Activated CD8-positive, alpha-beta T cell treated with anti-CD3 and anti-CD28 coated beads for 36 hours (primary cell): ENCODE results near the gene SNX27. TPM values are rescaled to one million over a fixed set of nuclear protein-coding genes. Genes with fewer than 3 reads are reported as not detected.

Experiments used
- ATAC-seq: fragments of 200-7000 bp; cut with Tn5 transposase; one replicate; pipeline ENCODE4 v1.10.0; 2021; ENCODE audit warnings: mild to moderate bottlenecking, moderate library complexity
- CTCF ChIA-PET: fragments of 350-600 bp; sonication (Branson Sonifier 250); formaldehyde crosslinking; loops from one replicate; lab custom pipeline; 2021; ENCODE audit warnings: antibody characterized with exemption; lab: Charles Lee
- POLR2A ChIA-PET: fragments of 350-600 bp; sonication (Branson Sonifier 250); formaldehyde crosslinking; loops from one replicate; lab custom pipeline; 2021; ENCODE audit warnings: antibody characterized with exemption; lab: Charles Lee
- DNase-seq: peaks from one replicate; pipeline ENCODE4 v3.0.0-alpha.2; 2020
- H3K27ac Mint-ChIP-seq: one replicate; pipeline ENCODE4 v1.8.0; 2021; ENCODE audit warnings: mild to moderate bottlenecking, mixed read lengths
- H3K27me3 Mint-ChIP-seq: one replicate; pipeline ENCODE4 v1.8.0; 2021; ENCODE audit warnings: mixed read lengths
- H3K36me3 Mint-ChIP-seq: one replicate; pipeline ENCODE4 v1.8.0; 2021; ENCODE audit warnings: low read depth, mixed read lengths
- H3K4me1 Mint-ChIP-seq: one replicate; pipeline ENCODE4 v1.8.0; 2021; ENCODE audit warnings: low read depth, mixed read lengths
- H3K4me3 Mint-ChIP-seq: one replicate; pipeline ENCODE4 v1.8.0; 2021; ENCODE audit warnings: mild to moderate bottlenecking, moderate library complexity, mixed read lengths
- H3K9me3 Mint-ChIP-seq: one replicate; pipeline ENCODE4 v1.8.0; 2021; ENCODE audit warnings: mixed read lengths
- CTCF ChIP-seq: fragments of 200-600 bp; IDR thresholded peaks from one replicate; pipeline ENCODE4 v1.8.0; 2022; ENCODE audit warnings: antibody characterized with exemption, mild to moderate bottlenecking
- intact Hi-C: fragments of 100-400 bp; cut with micrococcal nuclease; formaldehyde crosslinking; loops from one replicate; pipeline ENCODE4 v1.10.0; 2022
- total RNA-seq, 2 experiments: library from RNA; stranded (reverse); gene quantifications; one replicate each; pipeline ENCODE4 v1.2.3, GENCODE V29; 2021

SNX27 gene
- total RNA-seq, 2 experiments from 2014 or later = 27.2 to 29.5 TPM

GRCh38 chr1:151584780-151585179 lies 27.1 kb upstream of the SNX27 start:
- no peaks in the 10 kb centered on the region for H3K27me3 Mint-ChIP-seq
- ATAC-seq (no peak), DNase-seq (no peak)
- no peak for TF ChIP-seq CTCF
- ChIA-PET CTCF (no interaction called here), POLR2A (no interaction called here)
- no peak overlapping the region for H3K4me3 Mint-ChIP-seq
- no peaks in the 10 kb centered on the region for H3K4me1 Mint-ChIP-seq
- no peaks in the 10 kb centered on the region for H3K9me3 Mint-ChIP-seq
- intact Hi-C loops = no loop called here
- no peaks in the 10 kb centered on the region for H3K36me3 Mint-ChIP-seq
- no peak overlapping the region for H3K27ac Mint-ChIP-seq

- H3K27me3 Mint-ChIP-seq = peaks cover 2% of the 10 kb centered on the region
- CTCF ChIA-PET = interaction anchor here (1.2 kb wide), 1 partner anchor 9 kb away, joined by 6 read pairs; no protein-coding TSS in a partner anchor
- TF ChIP-seq CTCF = no peak
- POLR2A ChIA-PET = no interaction called here
- no peak overlapping the region for H3K27ac Mint-ChIP-seq
- no peak overlapping the region for H3K4me3 Mint-ChIP-seq
- intact Hi-C loops = no loop called here
- DNase-seq (no peak), ATAC-seq (no peak)
- H3K4me1 Mint-ChIP-seq = no peaks in the 10 kb centered on the region
- no peaks in the 10 kb centered on the region for H3K36me3 Mint-ChIP-seq
- H3K9me3 Mint-ChIP-seq = peaks cover under 1% of the 10 kb centered on the region
Observed at GRCh38 chr1:151585622-151586021, 26.2 kb upstream of the SNX27 start.

- no peak overlapping the region for H3K27ac Mint-ChIP-seq
- H3K9me3 Mint-ChIP-seq = peaks cover 6% of the 10 kb centered on the region
- DNase-seq (no peak), ATAC-seq (no peak)
- H3K36me3 Mint-ChIP-seq = no peaks in the 10 kb centered on the region
- ChIA-PET POLR2A (no interaction called here), CTCF (no interaction called here)
- H3K27me3 Mint-ChIP-seq = peaks cover 7% of the 10 kb centered on the region
- no peak for TF ChIP-seq CTCF
- peaks cover 6% of the 10 kb centered on the region for H3K4me1 Mint-ChIP-seq
- intact Hi-C loops = loop anchor here (5.0 to 10.0 kb wide), 2 partner anchors 146 to 244 kb away; partner anchors contain the start of genes C2CD4D and RORC
- H3K4me3 Mint-ChIP-seq = no peak overlapping the region
Observed at GRCh38 chr1:151590961-151591360, 20.9 kb upstream of the SNX27 start.

GRCh38 chr1:151593730-151594129 lies 18.1 kb upstream of the SNX27 start:
- intact Hi-C loops = loop anchor here (5.0 to 10.0 kb wide), 2 partner anchors 144 to 241 kb away; partner anchors contain the start of genes C2CD4D and RORC
- POLR2A ChIA-PET = no interaction called here
- CTCF ChIA-PET = interaction anchor here (0.6 to 4.6 kb wide), 71 partner anchors 8 to 407 kb away, joined by 3 to 34 read pairs (median 4); partner anchors contain the start of genes RFX5, RIIAD1, THEM5 and TUFT1
- H3K4me1 Mint-ChIP-seq = peaks cover 6% of the 10 kb centered on the region
- H3K36me3 Mint-ChIP-seq = no peaks in the 10 kb centered on the region
- H3K9me3 Mint-ChIP-seq = peaks cover 6% of the 10 kb centered on the region
- no peak for TF ChIP-seq CTCF
- peak; percentile 42 for ATAC-seq
- peaks cover 7% of the 10 kb centered on the region for H3K27me3 Mint-ChIP-seq
- peak overlapping the region; percentile 49 for H3K4me3 Mint-ChIP-seq
- no peak for DNase-seq
- no peak overlapping the region for H3K27ac Mint-ChIP-seq

GRCh38 chr1:151594143-151594625 lies 17.7 kb upstream of the SNX27 start:
- Mint-ChIP-seq H3K36me3 (no peaks in the 10 kb centered on the region), H3K4me1 (peaks cover 6% of the 10 kb centered on the region), H3K27ac (no peak overlapping the region), H3K9me3 (peaks cover 6% of the 10 kb centered on the region), H3K4me3 (peak overlapping the region; percentile 49), H3K27me3 (peaks cover 7% of the 10 kb centered on the region)
- peak; percentile 99 for ATAC-seq
- CTCF ChIA-PET = interaction anchor here (0.6 to 4.6 kb wide), 73 partner anchors 9 to 407 kb away, joined by 3 to 34 read pairs (median 4); partner anchors contain the start of genes RFX5, RIIAD1, THEM5 and TUFT1
- POLR2A ChIA-PET = interaction anchor here (0.6 to 1.4 kb wide), 2 partner anchors 17 to 154 kb away, joined by 3 to 4 read pairs; partner anchors contain the start of gene SNX27
- peak; percentile 92 for TF ChIP-seq CTCF
- DNase-seq = peak; percentile 94
- intact Hi-C loops = loop anchor here (5.0 to 10.0 kb wide), 2 partner anchors 143 to 241 kb away; partner anchors contain the start of genes C2CD4D and RORC
